Left lobe of liver (tissue), 2 donors: ENCODE data around the gene CRHR1. TPM values are rescaled to one million over a fixed set of nuclear protein-coding genes. Genes with fewer than 3 reads are reported as not detected.

Experiments used
- ATAC-seq: fragments of 200-7000 bp; cut with Tn5 transposase; one replicate; pipeline ENCODE4 v1.9.1; 2020; ENCODE audit warnings: mild to moderate bottlenecking, moderate library complexity
- DNase-seq: peaks from one replicate; pipeline ENCODE4 v3.0.0-alpha.2; 2020; ENCODE audit warnings: low spot score
- total RNA-seq: library from RNA; stranded (reverse); gene quantifications from one replicate; pipeline ENCODE4 v1.2.1, GENCODE V29; 2021
- donor health status: DM: no; HTN: no; CAD: no; lungs with moderate emphysema.
- donor health status: DM: no; HTN: yes; CAD: no.

Gene CRHR1
- total RNA-seq, 1 donor from 2014 or later = not detected

GRCh38 chr17:45841186-45841585, 57.1 kb downstream of the CRHR1 start:
- ATAC-seq = no peak
- no peak for DNase-seq

DNA sequence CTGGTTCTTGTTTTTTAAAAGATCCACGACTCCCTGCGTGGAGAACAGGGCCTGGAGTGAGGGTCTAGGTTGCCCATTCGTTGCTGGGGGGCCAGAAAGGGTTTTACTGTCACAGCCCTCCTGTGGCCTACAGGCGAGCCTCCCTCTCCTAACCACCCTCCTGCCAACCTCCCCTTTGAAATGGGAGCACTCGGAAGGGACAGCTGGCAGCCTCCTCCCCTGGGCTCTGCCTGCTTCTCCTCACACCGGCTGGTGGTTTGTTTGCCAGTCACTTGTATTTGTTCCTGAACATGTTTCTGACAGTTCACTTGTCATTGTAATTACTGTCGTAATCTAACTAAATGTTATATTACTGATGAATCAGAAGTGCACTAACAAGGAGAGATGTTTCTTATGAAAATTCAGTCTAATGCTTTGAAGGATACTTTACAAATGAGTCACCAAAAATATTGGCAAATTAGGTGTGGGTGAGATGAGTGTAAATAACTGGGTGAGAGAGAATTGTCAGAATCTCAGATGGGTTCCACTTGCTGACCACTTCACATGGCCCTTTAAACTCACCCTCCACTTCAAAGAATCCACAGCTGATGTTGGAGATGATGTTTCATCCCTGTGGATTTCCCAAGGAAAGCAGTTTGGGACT, 57.9 kb downstream of the CRHR1 start:
- DNase-seq = no peak

GRCh38 chr17:45843722-45844121, 59.6 kb downstream of the CRHR1 start:
- DNase-seq (no peak), ATAC-seq (no peak)

More for the DNA sequence above, 57.9 kb downstream of the CRHR1 start:
- ATAC-seq = no peak

- no peak for ATAC-seq
Measured at GRCh38 chr17:45844695-45845375, 60.7 kb downstream of the CRHR1 start, which contains the start of gene SPPL2C. Gene SPPL2C (plus strand): TSS chr17:45844881. CDS start chr17:45844907, 26 bp downstream.

DNA sequence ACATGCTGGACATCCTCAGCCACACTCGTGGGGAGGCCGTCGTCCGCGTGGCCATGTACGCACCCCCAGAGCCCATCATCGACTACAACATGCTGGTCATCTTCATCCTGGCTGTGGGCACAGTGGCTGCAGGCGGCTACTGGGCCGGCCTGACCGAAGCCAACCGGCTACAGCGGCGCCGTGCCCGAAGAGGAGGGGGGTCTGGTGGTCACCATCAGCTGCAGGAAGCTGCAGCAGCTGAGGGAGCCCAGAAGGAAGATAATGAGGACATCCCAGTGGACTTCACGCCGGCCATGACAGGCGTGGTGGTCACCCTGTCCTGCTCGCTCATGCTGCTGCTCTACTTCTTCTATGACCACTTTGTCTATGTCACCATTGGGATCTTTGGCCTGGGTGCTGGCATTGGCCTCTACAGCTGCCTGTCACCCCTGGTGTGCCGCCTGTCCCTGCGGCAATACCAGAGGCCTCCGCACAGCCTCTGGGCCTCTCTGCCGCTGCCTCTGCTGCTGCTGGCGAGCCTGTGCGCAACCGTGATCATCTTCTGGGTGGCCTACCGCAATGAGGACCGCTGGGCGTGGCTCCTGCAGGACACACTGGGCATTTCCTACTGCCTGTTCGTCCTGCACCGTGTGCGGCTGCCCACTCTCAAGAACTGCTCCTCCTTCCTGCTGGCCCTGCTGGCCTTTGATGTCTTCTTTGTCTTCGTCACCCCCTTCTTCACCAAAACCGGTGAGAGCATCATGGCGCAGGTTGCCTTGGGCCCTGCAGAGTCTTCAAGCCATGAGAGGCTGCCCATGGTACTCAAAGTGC, 61.5 kb downstream of the CRHR1 start:
- no peak for ATAC-seq
- no peak for DNase-seq

More at GRCh38 chr17:45844695-45845375, 60.7 kb downstream of the CRHR1 start, which contains the start of gene SPPL2C:
- DNase-seq = no peak

- DNase-seq (no peak), ATAC-seq (no peak)
Measured at GRCh38 chr17:45846223-45846622, 62.1 kb downstream of the CRHR1 start.

GRCh38 chr17:45846646-45847045, 62.5 kb downstream of the CRHR1 start:
- ATAC-seq (no peak), DNase-seq (no peak)

- DNase-seq (no peak), ATAC-seq (no peak)
Measured at GRCh38 chr17:45847101-45847500, 63.0 kb downstream of the CRHR1 start.

GRCh38 chr17:45847747-45848146, 63.6 kb downstream of the CRHR1 start:
- no peak for DNase-seq
- ATAC-seq = no peak

- no peak for DNase-seq
Measured at GRCh38 chr17:45848405-45848804, 64.3 kb downstream of the CRHR1 start.

GRCh38 chr17:45848868-45849535, 64.9 kb downstream of the CRHR1 start:
- ATAC-seq (peak; percentile 74), DNase-seq (no peak)

More at GRCh38 chr17:45848405-45848804, 64.3 kb downstream of the CRHR1 start:
- no peak for ATAC-seq

- ATAC-seq = no peak
- DNase-seq = no peak
Measured at GRCh38 chr17:45849536-45849990, 65.4 kb downstream of the CRHR1 start.

- DNase-seq (no peak), ATAC-seq (no peak)
Measured at GRCh38 chr17:45850011-45850410, 65.9 kb downstream of the CRHR1 start.

DNA sequence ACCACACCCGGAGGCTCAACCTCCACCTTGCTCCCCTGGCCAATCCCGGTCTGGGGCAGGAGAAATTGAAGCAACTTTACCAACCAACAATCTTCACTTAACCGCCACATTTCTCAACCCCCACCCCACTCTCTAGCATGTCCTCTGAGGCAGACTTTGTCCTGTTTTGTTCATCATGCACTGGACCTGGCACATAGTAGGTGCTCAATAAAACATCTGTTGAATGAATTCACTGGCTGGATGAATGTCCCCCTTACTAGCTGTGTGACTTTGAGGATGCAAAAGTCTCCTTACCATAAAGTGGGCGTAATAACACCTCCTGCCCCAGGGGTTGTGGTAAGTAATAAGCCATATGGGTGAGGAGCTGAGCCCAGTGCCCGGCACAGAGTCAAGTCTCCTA, 66.3 kb downstream of the CRHR1 start:
- ATAC-seq = no peak
- DNase-seq = no peak

DNA sequence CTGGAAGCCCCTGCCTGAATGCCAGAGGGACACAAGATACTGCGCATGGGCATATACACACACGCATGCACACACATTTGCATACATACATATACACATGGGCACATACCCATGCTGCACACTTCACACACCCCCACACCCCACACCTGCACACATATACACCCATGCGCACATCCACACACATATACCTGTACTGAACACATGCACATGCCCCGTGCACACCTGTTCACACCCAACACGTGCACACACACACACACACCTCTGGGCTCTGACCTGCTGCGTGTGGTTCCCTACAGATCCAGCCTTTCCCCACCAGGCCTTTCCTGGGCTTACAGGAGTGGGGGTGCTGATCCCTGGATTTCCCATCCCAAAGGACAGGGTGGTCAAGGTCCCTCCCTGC, 66.9 kb downstream of the CRHR1 start:
- no peak for ATAC-seq

DNA sequence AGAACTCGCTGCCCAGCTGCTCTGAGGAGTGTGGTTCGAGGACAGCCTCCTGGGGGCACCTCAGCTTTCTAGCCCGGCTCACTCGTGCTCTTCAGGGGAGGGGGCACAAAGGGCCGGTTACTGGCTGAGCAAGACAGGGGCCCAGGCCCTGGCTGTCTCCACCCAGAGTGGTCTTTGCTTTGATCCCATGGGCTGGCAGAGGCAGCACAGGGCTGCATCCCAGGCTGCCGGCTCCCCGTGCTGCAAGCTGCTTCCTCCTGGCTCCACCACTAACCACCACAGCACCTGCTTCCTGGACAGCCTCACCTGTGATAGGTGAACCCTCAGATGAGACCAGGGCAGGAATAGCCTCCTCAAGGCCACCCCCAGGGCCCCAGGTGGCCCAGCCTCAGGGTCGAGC, 67.3 kb downstream of the CRHR1 start:
- no peak for DNase-seq
- ATAC-seq = no peak

More for the DNA sequence above, 66.9 kb downstream of the CRHR1 start:
- no peak for DNase-seq

GRCh38 chr17:45851873-45852272, 67.8 kb downstream of the CRHR1 start:
- DNase-seq (no peak), ATAC-seq (no peak)

DNA sequence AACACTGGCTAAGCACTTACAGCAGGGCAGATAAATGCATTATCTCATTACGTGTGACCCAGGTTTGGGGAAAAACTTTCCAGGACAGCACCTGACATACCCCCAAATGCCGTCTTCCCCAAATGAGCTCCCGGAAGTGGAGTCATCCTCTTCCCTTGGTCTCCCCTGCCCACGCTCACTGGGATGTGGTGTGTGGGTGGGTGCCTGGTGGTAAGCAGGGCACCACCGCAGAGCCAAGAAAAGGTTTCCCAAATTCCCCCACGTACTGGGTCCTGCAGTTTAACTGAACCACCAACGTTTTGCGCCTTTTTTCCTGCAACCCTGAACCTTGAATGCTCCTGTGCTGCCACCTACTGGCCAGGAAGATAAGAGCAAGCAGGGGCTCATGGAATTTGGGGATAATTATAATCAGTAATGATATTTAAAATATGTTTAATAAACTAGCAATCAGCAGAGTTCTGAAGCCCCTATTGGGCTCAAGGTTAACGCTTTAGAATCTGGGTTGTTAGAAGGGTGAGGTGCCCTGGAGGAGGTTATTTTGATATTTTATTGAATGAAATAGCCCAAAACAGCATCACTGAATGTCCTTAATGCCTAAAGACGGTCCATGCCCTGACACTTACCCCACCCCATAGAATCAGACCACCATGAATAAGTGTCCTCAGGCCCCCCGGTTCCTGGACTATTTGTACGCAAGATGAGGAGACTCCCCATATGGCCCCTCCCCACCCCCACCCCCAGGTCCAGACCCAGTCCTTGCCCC, 68.6 kb downstream of the CRHR1 start:
- peak; percentile 80 for ATAC-seq
- DNase-seq = peak; percentile 59

- no peak for ATAC-seq
- DNase-seq = no peak
Measured at GRCh38 chr17:45854209-45854608, 70.1 kb downstream of the CRHR1 start.

- ATAC-seq (no peak), DNase-seq (no peak)
Measured at GRCh38 chr17:45855691-45856336, 71.7 kb downstream of the CRHR1 start.
